Activated CD4-positive, alpha-beta T cell treated with anti-CD3 and anti-CD28 coated beads for 36 hours (primary cell): Measurements from ENCODE around the gene ARHGAP40. TPM values are rescaled to one million over a fixed set of nuclear protein-coding genes. Genes with fewer than 3 reads are reported as not detected.
A peak's percentile ranks its signal among the peaks of the same experiment; 100 is the strongest.

Experiments used
- ATAC-seq: fragments of 200-7000 bp; cut with Tn5 transposase; one replicate; pipeline ENCODE4 v1.10.0; 2021; ENCODE audit warnings: mild to moderate bottlenecking, moderate library complexity
- CTCF ChIA-PET: fragments of 350-600 bp; sonication (Branson Sonifier 250); formaldehyde crosslinking; loops from one replicate; lab custom pipeline; 2021; ENCODE audit warnings: antibody characterized with exemption; lab: Charles Lee
- POLR2A ChIA-PET: fragments of 350-600 bp; sonication (Branson Sonifier 250); formaldehyde crosslinking; loops from one replicate; lab custom pipeline; 2021; ENCODE audit warnings: antibody characterized with exemption, inconsistent platforms; lab: Charles Lee
- DNase-seq: peaks from one replicate; pipeline ENCODE4 v3.0.0-alpha.2; 2020
- H3K27ac Mint-ChIP-seq: one replicate; pipeline ENCODE4 v1.8.0; 2021; ENCODE audit warnings: mixed read lengths
- H3K27me3 Mint-ChIP-seq: one replicate; pipeline ENCODE4 v1.8.0; 2021; ENCODE audit warnings: mixed read lengths
- H3K36me3 Mint-ChIP-seq: one replicate; pipeline ENCODE4 v1.8.0; 2021; ENCODE audit warnings: low read depth, mixed read lengths
- H3K4me1 Mint-ChIP-seq: one replicate; pipeline ENCODE4 v1.8.0; 2021; ENCODE audit warnings: mixed read lengths
- H3K4me3 Mint-ChIP-seq: one replicate; pipeline ENCODE4 v1.8.0; 2021; ENCODE audit warnings: mild to moderate bottlenecking, moderate library complexity, mixed read lengths
- H3K9me3 Mint-ChIP-seq: one replicate; pipeline ENCODE4 v1.8.0; 2021; ENCODE audit warnings: low read depth, mixed read lengths
- intact Hi-C, 2 experiments: fragments of 100-400 bp; cut with DNase I in 1 of 2; cut with micrococcal nuclease in 1 of 2; formaldehyde crosslinking; loops; one replicate each; pipeline versions ENCODE4 v1.14.2 to v1.15.1; 2022 to 2024; cut with DNase I, micrococcal nuclease
- total RNA-seq, 2 experiments: library from RNA; stranded (reverse); gene quantifications; one replicate each; pipeline ENCODE4 v1.2.3, GENCODE V29; 2021

ARHGAP40 gene
- total RNA-seq, 2 experiments from 2014 or later = not detected

DNA sequence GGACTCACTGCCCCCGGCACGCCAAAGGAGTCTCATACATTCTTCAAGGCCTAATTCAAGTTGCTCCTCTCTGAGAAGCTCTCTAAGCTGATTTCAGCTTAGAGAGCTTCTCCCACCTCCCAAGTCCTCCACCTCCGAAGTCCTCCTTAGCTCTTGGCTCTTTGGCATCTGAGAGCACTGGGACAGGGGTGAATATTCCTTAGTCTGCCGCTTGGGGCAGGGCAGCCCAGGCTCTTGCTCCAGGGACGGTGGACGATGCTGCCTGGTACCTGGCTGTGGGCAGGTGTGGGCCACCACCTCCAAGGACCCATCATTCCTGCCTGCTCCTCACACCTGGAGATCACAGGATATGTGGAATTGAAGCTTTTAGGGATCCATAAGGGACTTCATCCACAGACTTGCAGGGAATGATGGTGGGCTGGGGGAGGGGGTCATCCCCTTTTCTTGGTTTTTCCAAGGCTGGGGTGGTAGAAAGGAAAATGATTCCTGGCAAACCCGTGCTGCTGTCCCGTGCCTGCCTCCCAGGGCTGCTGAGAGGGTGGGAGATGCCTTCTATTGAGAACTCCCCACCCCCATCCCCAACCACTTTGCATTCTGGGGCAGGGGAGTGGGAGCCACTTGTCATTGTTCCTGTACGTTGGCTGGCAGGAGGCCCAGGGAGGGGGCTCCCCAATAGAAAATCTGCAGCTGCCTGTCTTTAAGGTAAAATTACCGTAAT, 57.4 kb downstream of the ARHGAP40 start:
- no peaks in the 10 kb centered on the region for H3K4me1 Mint-ChIP-seq
- CTCF ChIA-PET = interaction anchor here (0.5 to 1.6 kb wide), 17 partner anchors 9 to 245 kb away, joined by 3 to 9 read pairs (median 4); no protein-coding TSS in a partner anchor
- intact Hi-C loops = no loop called here
- H3K27me3 Mint-ChIP-seq = peaks cover 25% of the 10 kb centered on the region
- ATAC-seq (peak; percentile 81), DNase-seq (peak; percentile 57)
- H3K36me3 Mint-ChIP-seq = no peaks in the 10 kb centered on the region
- H3K4me3 Mint-ChIP-seq = no peak overlapping the region
- POLR2A ChIA-PET = interaction anchor here (0.7 kb wide), 1 partner anchor 35 kb away, joined by 3 read pairs; no protein-coding TSS in a partner anchor
- H3K9me3 Mint-ChIP-seq = no peaks in the 10 kb centered on the region
- no peak overlapping the region for H3K27ac Mint-ChIP-seq

GRCh38 chr20:38659597-38659880, 57.9 kb downstream of the ARHGAP40 start:
- no peak for DNase-seq
- Mint-ChIP-seq H3K36me3 (no peaks in the 10 kb centered on the region), H3K27ac (no peak overlapping the region), H3K9me3 (peaks cover 2% of the 10 kb centered on the region), H3K27me3 (peaks cover 30% of the 10 kb centered on the region), H3K4me1 (no peaks in the 10 kb centered on the region), H3K4me3 (no peak overlapping the region)
- intact Hi-C loops = no loop called here
- ChIA-PET CTCF (interaction anchor here (0.5 to 1.4 kb wide), 9 partner anchors 8 to 128 kb away, joined by 3 to 9 read pairs (median 3); no protein-coding TSS in a partner anchor), POLR2A (interaction anchor here (0.7 kb wide), 1 partner anchor 35 kb away, joined by 3 read pairs; no protein-coding TSS in a partner anchor)
- no peak for ATAC-seq

DNA sequence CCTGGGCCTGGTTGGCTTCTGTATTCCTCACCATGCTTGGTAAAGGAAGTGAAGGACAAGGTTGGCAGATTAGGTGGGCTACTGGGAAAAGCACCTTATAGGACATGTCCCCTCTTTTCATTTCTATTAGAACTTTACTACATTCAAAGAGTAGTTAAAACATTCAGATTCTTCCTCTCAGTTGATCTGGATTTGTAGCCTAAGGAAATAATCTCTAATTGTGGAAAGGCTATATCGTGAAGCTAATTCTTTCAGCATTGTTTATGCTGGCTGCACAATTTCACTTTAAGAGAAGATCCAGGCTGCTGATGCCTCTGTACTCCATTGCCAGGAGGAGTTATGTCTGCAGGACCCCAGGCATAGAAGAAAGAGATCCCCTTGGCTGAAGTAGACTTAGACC, 58.8 kb downstream of the ARHGAP40 start:
- intact Hi-C loops = no loop called here
- Mint-ChIP-seq H3K27ac (no peak overlapping the region), H3K4me1 (no peaks in the 10 kb centered on the region), H3K4me3 (no peak overlapping the region), H3K36me3 (no peaks in the 10 kb centered on the region), H3K27me3 (peaks cover 35% of the 10 kb centered on the region), H3K9me3 (peaks cover 2% of the 10 kb centered on the region)
- ChIA-PET POLR2A (no interaction called here), CTCF (interaction anchor here (0.6 to 1.3 kb wide), 2 partner anchors 13 to 147 kb away, joined by 3 to 9 read pairs; no protein-coding TSS in a partner anchor)
- no peak for DNase-seq
- ATAC-seq = no peak

DNA sequence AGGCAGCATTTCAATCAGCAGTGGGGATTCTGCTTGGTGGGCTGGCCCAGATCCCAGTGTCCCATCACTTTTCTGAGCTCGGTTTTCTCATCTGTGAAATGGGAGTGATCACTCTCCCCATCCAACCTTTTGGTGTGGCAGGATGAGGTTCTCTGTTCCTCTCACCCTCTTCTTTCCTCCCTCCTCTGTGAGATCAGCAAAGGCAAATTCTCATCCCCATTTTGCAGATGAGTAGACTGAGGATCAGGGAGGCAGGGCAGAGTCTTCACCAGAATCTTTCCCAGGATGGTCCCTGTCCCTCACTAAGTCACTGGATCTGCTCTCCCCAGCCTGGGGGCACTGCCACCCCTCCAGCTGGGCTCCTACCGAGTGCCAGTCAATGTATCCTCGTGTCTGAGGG, 62.1 kb downstream of the ARHGAP40 start:
- H3K9me3 Mint-ChIP-seq = peaks cover 2% of the 10 kb centered on the region
- intact Hi-C loops = no loop called here
- no peak for ATAC-seq
- H3K27me3 Mint-ChIP-seq = peaks cover 36% of the 10 kb centered on the region
- DNase-seq = no peak
- no peak overlapping the region for H3K4me3 Mint-ChIP-seq
- ChIA-PET CTCF (no interaction called here), POLR2A (no interaction called here)
- H3K36me3 Mint-ChIP-seq = no peaks in the 10 kb centered on the region
- H3K27ac Mint-ChIP-seq = no peak overlapping the region
- no peaks in the 10 kb centered on the region for H3K4me1 Mint-ChIP-seq

DNA sequence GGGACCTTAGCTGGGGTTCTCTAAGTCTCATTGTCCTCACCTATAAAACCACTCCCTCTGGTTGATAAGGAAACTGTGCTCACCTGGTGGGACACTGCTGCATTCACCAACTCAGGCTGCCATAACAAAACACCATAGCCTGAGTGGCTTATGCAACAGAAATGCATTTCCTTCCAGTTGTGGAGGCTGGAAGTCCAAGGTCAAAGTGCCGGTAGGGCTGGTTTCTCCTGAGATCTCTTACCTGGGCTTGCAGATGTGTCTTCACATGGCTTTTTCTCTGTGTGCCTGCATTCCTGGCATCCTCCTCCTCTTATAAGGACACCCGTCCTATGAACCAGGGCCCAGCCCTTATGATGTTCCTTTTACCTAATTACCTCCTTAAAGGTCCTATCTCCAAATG, 62.7 kb downstream of the ARHGAP40 start:
- no peaks in the 10 kb centered on the region for H3K4me1 Mint-ChIP-seq
- ChIA-PET CTCF (no interaction called here), POLR2A (no interaction called here)
- H3K9me3 Mint-ChIP-seq = peaks cover 2% of the 10 kb centered on the region
- H3K27ac Mint-ChIP-seq = no peak overlapping the region
- H3K4me3 Mint-ChIP-seq = no peak overlapping the region
- DNase-seq = no peak
- H3K36me3 Mint-ChIP-seq = no peaks in the 10 kb centered on the region
- H3K27me3 Mint-ChIP-seq = peaks cover 33% of the 10 kb centered on the region
- ATAC-seq = no peak
- intact Hi-C loops = no loop called here

DNA sequence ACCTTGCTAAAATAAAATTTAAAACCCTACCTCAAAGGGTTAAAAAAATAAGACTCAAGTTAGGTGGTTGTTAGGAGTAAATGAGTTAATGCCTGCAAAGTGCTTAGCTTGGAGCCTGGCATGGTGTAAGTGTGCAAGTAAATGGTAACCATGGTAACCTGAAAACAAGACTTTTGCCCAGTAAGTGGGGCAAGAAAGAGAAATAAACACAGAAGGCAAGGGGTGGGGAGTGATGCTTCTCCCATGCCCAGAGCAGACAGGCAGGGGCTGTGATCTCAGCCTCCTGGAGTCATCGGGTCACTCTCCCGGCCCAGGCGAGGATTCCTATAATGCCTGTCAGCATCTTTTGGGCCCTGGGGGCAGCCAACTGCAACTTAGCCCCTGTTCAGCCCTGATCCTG, 63.5 kb downstream of the ARHGAP40 start:
- intact Hi-C loops = no loop called here
- CTCF ChIA-PET = no interaction called here
- DNase-seq (no peak), ATAC-seq (no peak)
- Mint-ChIP-seq H3K36me3 (no peaks in the 10 kb centered on the region), H3K27me3 (peaks cover 36% of the 10 kb centered on the region), H3K4me1 (no peaks in the 10 kb centered on the region), H3K9me3 (peaks cover 2% of the 10 kb centered on the region), H3K27ac (no peak overlapping the region), H3K4me3 (no peak overlapping the region)
- POLR2A ChIA-PET = no interaction called here

- Mint-ChIP-seq H3K4me1 (no peaks in the 10 kb centered on the region), H3K9me3 (peaks cover 2% of the 10 kb centered on the region), H3K4me3 (no peak overlapping the region), H3K36me3 (no peaks in the 10 kb centered on the region), H3K27me3 (peaks cover 36% of the 10 kb centered on the region), H3K27ac (no peak overlapping the region)
- DNase-seq = no peak
- ATAC-seq = no peak
- intact Hi-C loops = no loop called here
- ChIA-PET CTCF (no interaction called here), POLR2A (no interaction called here)
Observed at GRCh38 chr20:38665506-38666285, 64.1 kb downstream of the ARHGAP40 start.

DNA sequence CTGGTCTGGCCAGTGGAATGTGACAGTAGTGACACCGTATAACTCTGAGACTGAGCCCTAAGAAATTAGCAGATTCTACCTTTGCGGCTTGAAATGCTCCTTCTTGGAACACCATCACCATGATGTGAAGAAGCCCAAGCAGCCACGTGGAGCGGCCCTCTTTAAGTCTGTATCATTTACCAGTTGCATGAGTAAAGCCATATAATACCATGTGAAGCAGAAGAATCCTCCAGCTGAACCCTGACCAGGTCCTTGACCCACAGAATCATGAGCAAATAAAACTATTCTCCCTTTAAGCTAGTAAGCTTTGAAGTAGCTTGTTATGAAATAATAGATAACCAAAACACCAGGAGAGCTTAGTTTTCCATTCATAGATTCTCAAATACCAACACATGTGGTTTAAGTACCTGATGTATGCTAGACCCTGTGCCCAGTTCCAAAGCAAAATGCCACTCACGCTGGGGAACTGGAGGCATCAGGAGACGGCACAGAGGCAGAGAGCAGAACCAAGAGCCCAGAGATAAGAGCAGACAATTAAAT, 65.9 kb downstream of the ARHGAP40 start:
- Mint-ChIP-seq H3K4me1 (no peaks in the 10 kb centered on the region), H3K27ac (no peak overlapping the region), H3K36me3 (no peaks in the 10 kb centered on the region), H3K27me3 (peaks cover 38% of the 10 kb centered on the region), H3K9me3 (peaks cover 2% of the 10 kb centered on the region), H3K4me3 (no peak overlapping the region)
- CTCF ChIA-PET = interaction anchor here (1.0 kb wide), 1 partner anchor 8 kb away, joined by 3 read pairs; no protein-coding TSS in a partner anchor
- intact Hi-C loops = no loop called here
- ATAC-seq (no peak), DNase-seq (no peak)
- POLR2A ChIA-PET = no interaction called here

- H3K36me3 Mint-ChIP-seq = no peaks in the 10 kb centered on the region
- intact Hi-C loops = loop anchor here in 1 of 2 experiments (10.0 kb wide), 1 partner anchor 55 kb away; the partner anchor contains the start of gene SLC32A1
- peaks cover 5% of the 10 kb centered on the region for H3K4me1 Mint-ChIP-seq
- CTCF ChIA-PET = no interaction called here
- H3K27me3 Mint-ChIP-seq = peaks cover 27% of the 10 kb centered on the region
- DNase-seq (no peak), ATAC-seq (no peak)
- H3K4me3 Mint-ChIP-seq = no peak overlapping the region
- no peaks in the 10 kb centered on the region for H3K9me3 Mint-ChIP-seq
- POLR2A ChIA-PET = no interaction called here
- H3K27ac Mint-ChIP-seq = no peak overlapping the region
Observed at GRCh38 chr20:38669688-38670087, 68.1 kb downstream of the ARHGAP40 start.

GRCh38 chr20:38670786-38671185, 69.2 kb downstream of the ARHGAP40 start:
- no peak overlapping the region for H3K4me3 Mint-ChIP-seq
- no peaks in the 10 kb centered on the region for H3K36me3 Mint-ChIP-seq
- no peak overlapping the region for H3K27ac Mint-ChIP-seq
- ChIA-PET CTCF (interaction anchor here (1.2 kb wide), 1 partner anchor 56 kb away, joined by 3 read pairs; no protein-coding TSS in a partner anchor), POLR2A (no interaction called here)
- DNase-seq (no peak), ATAC-seq (no peak)
- H3K9me3 Mint-ChIP-seq = no peaks in the 10 kb centered on the region
- intact Hi-C loops = loop anchor here in 1 of 2 experiments (10.0 kb wide), 1 partner anchor 54 kb away; the partner anchor contains the start of gene SLC32A1
- H3K27me3 Mint-ChIP-seq = peaks cover 22% of the 10 kb centered on the region
- peaks cover 5% of the 10 kb centered on the region for H3K4me1 Mint-ChIP-seq

DNA sequence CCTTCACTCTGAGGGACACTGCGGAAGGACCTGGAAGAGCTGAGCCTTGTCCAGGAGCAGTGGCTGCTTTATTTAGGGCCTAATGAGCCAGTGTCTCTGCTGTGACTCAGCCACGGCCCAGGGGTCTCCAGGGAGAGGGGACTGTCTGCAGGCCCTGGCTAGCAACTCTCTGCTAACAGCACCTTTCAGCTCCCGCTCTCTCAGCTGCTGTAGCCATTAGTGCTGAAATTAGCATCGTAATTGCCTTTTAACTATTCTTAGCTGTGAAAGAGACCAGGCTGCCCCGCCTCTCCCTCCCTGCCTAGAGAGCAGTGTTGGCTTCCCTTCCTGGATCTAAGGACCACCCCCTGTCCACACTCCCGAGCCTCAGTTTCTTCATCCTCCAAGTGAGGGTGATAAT, 69.6 kb downstream of the ARHGAP40 start:
- ChIA-PET CTCF (interaction anchor here (0.6 to 1.2 kb wide), 4 partner anchors 12 to 88 kb away, joined by 3 to 4 read pairs (median 3); no protein-coding TSS in a partner anchor), POLR2A (no interaction called here)
- Mint-ChIP-seq H3K27me3 (peaks cover 18% of the 10 kb centered on the region), H3K4me1 (peaks cover 5% of the 10 kb centered on the region), H3K36me3 (no peaks in the 10 kb centered on the region), H3K4me3 (no peak overlapping the region), H3K27ac (no peak overlapping the region), H3K9me3 (no peaks in the 10 kb centered on the region)
- DNase-seq (no peak), ATAC-seq (no peak)
- intact Hi-C loops = loop anchor here in 1 of 2 experiments (10.0 kb wide), 1 partner anchor 54 kb away; the partner anchor contains the start of gene SLC32A1
